ENCODE measurements around the gene CPT1A. TPM values are rescaled to one million over a fixed set of nuclear protein-coding genes. Genes with fewer than 3 reads are reported as not detected.

The CPT1A gene
- total RNA-seq, 4 donors from 2014 or later, result 80.6 to 372 (median 118) TPM

DNA sequence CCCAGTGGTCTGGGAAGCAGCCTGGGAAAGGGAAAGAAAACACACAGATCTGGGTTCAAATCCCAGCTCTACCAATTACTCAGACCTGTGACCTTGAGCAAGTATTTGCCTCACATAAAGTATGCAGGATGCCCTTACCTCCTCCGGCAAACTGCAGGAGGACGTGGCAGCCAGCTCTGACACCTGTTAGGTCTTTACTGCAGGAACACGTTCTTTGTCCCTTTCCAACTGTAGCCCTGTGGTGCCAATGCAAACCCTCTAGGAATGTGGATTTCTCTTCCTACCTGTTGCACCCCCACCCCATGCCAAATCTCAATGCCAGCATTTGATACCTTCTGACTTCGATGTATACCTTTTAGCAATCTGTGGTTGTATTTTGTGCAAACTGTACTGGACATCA lies 6.0 kb downstream of the CPT1A start:
- peak overlapping the region in 1 of 4 donors; percentile 80 for H3K27ac ChIP-seq
- peak overlapping the region in 1 of 4 donors; percentile 11 for H3K4me3 ChIP-seq
- DNase-seq, result no peak
- TF ChIP-seq POLR2A (IDR thresholded peaks at IDR 0.05), result no peak
- TF ChIP-seq, protein P1, sequence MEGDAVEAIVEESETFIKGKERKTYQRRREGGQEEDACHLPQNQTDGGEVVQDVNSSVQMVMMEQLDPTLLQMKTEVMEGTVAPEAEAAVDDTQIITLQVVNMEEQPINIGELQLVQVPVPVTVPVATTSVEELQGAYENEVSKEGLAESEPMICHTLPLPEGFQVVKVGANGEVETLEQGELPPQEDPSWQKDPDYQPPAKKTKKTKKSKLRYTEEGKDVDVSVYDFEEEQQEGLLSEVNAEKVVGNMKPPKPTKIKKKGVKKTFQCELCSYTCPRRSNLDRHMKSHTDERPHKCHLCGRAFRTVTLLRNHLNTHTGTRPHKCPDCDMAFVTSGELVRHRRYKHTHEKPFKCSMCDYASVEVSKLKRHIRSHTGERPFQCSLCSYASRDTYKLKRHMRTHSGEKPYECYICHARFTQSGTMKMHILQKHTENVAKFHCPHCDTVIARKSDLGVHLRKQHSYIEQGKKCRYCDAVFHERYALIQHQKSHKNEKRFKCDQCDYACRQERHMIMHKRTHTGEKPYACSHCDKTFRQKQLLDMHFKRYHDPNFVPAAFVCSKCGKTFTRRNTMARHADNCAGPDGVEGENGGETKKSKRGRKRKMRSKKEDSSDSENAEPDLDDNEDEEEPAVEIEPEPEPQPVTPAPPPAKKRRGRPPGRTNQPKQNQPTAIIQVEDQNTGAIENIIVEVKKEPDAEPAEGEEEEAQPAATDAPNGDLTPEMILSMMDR (IDR thresholded peaks at IDR 0.05), result no peak
- H3K27me3 ChIP-seq, result no peaks in the 10 kb centered on the region
- no peaks in the 10 kb centered on the region for H3K9me3 ChIP-seq
- no peaks in the 10 kb centered on the region for H3K36me3 ChIP-seq
- peaks cover 8 to 75% (median 13%) of the 10 kb centered on the region in 4 donors for H3K4me1 ChIP-seq

DNA sequence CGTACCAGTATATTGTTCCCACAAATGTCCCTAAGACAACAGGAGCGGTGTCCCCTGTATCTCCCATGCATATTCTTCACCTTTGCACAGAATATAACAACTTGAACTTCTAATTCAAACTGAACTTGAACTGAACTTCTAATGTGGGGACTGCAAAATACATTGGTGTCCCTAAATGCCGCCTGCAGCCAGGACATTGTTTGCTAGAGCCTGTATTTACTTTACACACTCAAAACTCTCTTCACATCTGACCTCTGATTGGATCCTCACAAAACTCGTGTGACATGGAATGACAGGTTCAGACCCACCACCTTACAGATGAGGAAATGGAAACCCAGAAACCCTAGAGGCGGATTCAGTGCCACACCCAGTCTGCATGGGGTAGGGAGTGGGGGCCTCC lies 6.4 kb downstream of the CPT1A start:
- Histone ChIP-seq H3K4me1 (peaks cover 8 to 79% (median 14%) of the 10 kb centered on the region in 4 donors), H3K27ac (peak overlapping the region in 1 of 4 donors; percentile 80)
- DNase-seq, result no peak

DNA sequence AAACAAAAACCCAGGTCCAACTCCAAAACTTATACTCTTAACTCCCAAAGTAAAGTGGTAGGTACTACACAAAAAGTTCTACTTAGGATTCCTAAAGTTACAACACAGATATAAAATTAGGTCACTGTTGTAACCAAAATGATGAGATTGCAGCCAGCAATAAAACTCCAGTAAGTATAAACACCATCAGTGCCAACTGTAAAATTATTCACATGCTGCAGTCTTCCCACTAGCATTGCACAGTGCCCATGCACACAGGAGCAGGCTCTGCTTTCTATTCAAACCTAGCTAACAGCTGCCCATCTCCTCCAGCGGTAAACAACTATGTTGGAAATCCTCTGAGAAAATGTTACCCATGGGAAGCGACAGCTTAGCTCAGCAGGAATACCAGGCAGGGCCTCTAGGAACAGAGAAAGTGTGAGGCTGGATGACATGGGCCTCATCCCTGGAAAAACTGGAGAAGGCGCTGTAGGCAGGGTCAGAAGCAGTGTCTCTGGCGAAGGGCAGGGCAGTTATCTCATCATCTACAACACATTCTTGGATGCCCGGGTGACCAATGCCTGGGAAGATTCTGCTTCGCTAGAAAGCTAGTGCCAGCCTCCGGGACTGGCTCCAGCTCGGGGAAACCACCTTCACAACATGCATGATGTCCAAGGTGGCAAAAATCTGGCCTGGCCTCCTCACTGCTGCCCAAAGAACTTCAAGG lies 9.1 kb downstream of the CPT1A start:
- H3K4me1 ChIP-seq, result peaks cover 3 to 87% (median 19%) of the 10 kb centered on the region in 4 donors
- peak overlapping the region in 1 of 4 donors; percentile 15 for H3K4me3 ChIP-seq
- DNase-seq, result no peak
- H3K9me3 ChIP-seq, result no peaks in the 10 kb centered on the region
- H3K27ac ChIP-seq, result peak overlapping the region in 3 of 4 donors; percentile 58 to 91 (median 78)
- H3K27me3 ChIP-seq, result no peaks in the 10 kb centered on the region
- TF ChIP-seq, protein P1 (IDR thresholded peaks at IDR 0.05), result no peak
- TF ChIP-seq POLR2A (IDR thresholded peaks at IDR 0.05), result no peak
- peaks cover 0 to 6% (median 0%) of the 10 kb centered on the region in 3 donors for H3K36me3 ChIP-seq

More for the DNA sequence above, 6.4 kb downstream of the CPT1A start:
- no peaks in the 10 kb centered on the region for H3K9me3 ChIP-seq
- peak overlapping the region in 1 of 4 donors; percentile 11 for H3K4me3 ChIP-seq
- TF ChIP-seq POLR2A (IDR thresholded peaks at IDR 0.05), result no peak
- TF ChIP-seq, protein P1 (IDR thresholded peaks at IDR 0.05), result no peak
- no peaks in the 10 kb centered on the region for H3K27me3 ChIP-seq
- no peaks in the 10 kb centered on the region for H3K36me3 ChIP-seq

DNA sequence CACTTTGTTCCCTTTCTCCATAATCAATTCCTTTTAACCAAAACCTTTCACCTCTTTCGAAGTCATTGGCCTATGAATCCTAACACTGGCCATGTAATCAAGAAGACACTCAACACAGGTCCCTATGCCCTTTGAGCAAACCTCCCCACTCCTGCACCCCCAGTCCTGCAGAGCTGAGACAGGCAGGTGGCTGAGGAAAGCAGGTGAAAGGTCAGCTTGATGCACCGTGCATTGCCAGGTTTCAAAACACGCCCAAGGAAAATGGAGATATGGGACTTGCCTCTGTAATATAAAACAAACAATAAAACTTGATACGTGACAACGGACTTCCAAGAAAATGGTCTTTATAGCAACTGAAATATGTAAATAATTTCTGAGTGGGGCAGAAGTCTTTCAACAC lies 10.6 kb downstream of the CPT1A start:
- peak in 1 of 2 donors; percentile 28 for TF ChIP-seq POLR2A (IDR thresholded peaks at IDR 0.05)
- TF ChIP-seq, protein P1 (IDR thresholded peaks at IDR 0.05), result no peak
- H3K36me3 ChIP-seq, result peaks cover 0 to 6% (median 0%) of the 10 kb centered on the region in 3 donors
- no peak overlapping the region for H3K4me3 ChIP-seq
- peak in 2 of 3 donors; percentile 84 to 90 for DNase-seq
- H3K9me3 ChIP-seq, result no peaks in the 10 kb centered on the region
- H3K27me3 ChIP-seq, result no peaks in the 10 kb centered on the region
- peak overlapping the region in 3 of 4 donors; percentile 58 to 91 (median 78) for H3K27ac ChIP-seq
- H3K4me1 ChIP-seq, result peaks cover 0 to 85% (median 18%) of the 10 kb centered on the region in 4 donors

DNA sequence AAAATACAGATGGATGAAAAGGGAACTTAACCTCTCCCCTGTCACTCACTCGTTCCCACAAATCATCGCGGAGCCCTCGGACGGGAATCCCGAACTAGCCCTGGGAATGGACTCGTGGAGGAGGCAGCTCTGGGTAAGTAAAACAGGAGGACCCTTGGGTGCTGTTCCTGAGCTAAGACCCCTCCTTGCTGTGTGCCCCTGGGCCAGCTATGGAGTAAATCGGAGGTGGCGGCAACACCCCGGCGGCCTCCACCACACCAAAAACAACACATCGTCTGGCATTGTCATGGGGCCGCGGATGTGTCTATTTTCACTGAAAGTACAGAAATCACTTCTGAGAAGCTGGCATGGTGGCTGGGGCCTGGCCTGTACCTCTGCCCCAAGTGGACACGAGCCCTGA lies 12.1 kb downstream of the CPT1A start:
- DNase-seq, result no peak
- H3K27ac ChIP-seq, result peak overlapping the region in 1 of 4 donors; percentile 91

More for the DNA sequence above, 12.1 kb downstream of the CPT1A start:
- Histone ChIP-seq H3K36me3 (peaks cover 0 to 6% (median 0%) of the 10 kb centered on the region in 3 donors), H3K4me3 (no peak overlapping the region), H3K9me3 (no peaks in the 10 kb centered on the region), H3K27me3 (no peaks in the 10 kb centered on the region), H3K4me1 (peaks cover 0 to 86% (median 16%) of the 10 kb centered on the region in 4 donors)
- TF ChIP-seq POLR2A (IDR thresholded peaks at IDR 0.05), result no peak
- TF ChIP-seq, protein P1 (IDR thresholded peaks at IDR 0.05), result no peak

Data from Peyer's patch (tissue), 4 donors.